Muscle layer of duodenum (tissue), 2 donors: ENCODE data around the gene ITGB1.

Experiments
- H3K27ac ChIP-seq: one replicate; pipeline ENCODE4 v1.7.0; 2013; ENCODE audit warnings: mild to moderate bottlenecking, low read length
- H3K27me3 ChIP-seq: one replicate; pipeline ENCODE4 v1.7.0; 2013; ENCODE audit warnings: low read depth, mild to moderate bottlenecking, control low read depth, low read length
- H3K36me3 ChIP-seq, 2 donors: one replicate each; pipeline ENCODE4 v1.7.0; 2013; ENCODE audit warnings: low read length in 2 of 2, control low read depth in 1 of 2, mild to moderate bottlenecking in 1 of 2; ENCODE audit not compliant: insufficient read depth in 2 of 2, control insufficient read depth in 1 of 2
- H3K4me1 ChIP-seq, 2 donors: one replicate each; pipeline ENCODE4 v1.7.0; 2013; ENCODE audit warnings: low read length in 2 of 2, mild to moderate bottlenecking in 2 of 2, control low read depth in 1 of 2, moderate library complexity in 1 of 2; ENCODE audit not compliant: insufficient read depth in 2 of 2, control insufficient read depth in 1 of 2
- H3K4me3 ChIP-seq, 2 donors: one replicate each; pipeline ENCODE4 v1.7.0; 2013; ENCODE audit warnings: low read length in 2 of 2, low read depth in 1 of 2, mild to moderate bottlenecking in 1 of 2
- H3K9me3 ChIP-seq, 2 donors: one replicate each; pipeline ENCODE4 v1.7.0; 2013; ENCODE audit warnings: low read length in 2 of 2, control low read depth in 1 of 2, mild to moderate bottlenecking in 1 of 2; ENCODE audit not compliant: control insufficient read depth in 1 of 2
- donor health status: healthy.

Gene ITGB1

DNA sequence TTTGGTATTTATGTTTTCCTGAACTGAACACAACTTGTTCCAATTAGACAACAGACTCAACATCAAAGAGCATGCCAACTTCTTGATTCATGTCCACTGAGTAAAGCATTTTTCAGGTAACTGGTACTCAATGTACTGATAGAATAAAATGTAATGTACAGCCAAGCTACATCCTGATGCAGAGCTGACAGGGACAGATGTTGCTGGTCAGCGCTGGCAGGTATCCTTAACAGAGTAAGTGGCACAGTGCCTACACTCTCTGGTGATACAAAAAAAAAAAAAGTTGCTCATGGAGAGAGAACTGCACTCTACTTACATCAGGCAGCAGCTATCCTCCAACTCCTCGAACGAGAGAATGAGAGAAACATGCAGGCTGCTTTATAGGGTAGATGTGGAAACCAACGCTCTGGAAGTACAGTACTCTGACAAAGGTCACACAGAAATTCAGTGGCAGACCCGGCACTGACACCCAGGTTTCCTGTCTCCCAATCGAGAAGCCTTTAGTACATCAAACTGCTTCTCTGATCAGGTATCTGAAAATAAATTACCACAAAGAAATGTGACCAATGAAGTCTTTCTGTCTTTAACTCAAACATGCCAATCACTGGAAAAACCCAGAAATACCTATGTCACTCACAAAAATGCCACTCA lies 4.6 kb downstream of the ITGB1 start:
- H3K9me3 ChIP-seq, result no peaks in the 10 kb centered on the region
- H3K27ac ChIP-seq, result peak overlapping the region; percentile 96
- H3K4me3 ChIP-seq, result peak overlapping the region; percentile 83 to 87
- H3K27me3 ChIP-seq, result no peaks in the 10 kb centered on the region
- peaks cover 0 to 4% of the 10 kb centered on the region in 2 donors for H3K36me3 ChIP-seq
- peaks cover 10 to 46% of the 10 kb centered on the region in 2 donors for H3K4me1 ChIP-seq

- H3K27me3 ChIP-seq, result no peaks in the 10 kb centered on the region
- peak overlapping the region in 1 of 2 donors; percentile 83 for H3K4me3 ChIP-seq
- no peaks in the 10 kb centered on the region for H3K9me3 ChIP-seq
- H3K4me1 ChIP-seq, result peaks cover 10 to 48% of the 10 kb centered on the region in 2 donors
- peaks cover 0 to 4% of the 10 kb centered on the region in 2 donors for H3K36me3 ChIP-seq
- H3K27ac ChIP-seq, result peak overlapping the region; percentile 6
Measured at GRCh38 chr10:32952541-32953276, 5.3 kb downstream of the ITGB1 start.

GRCh38 chr10:32952094-32952493 lies 5.9 kb downstream of the ITGB1 start:
- peaks cover 0 to 4% of the 10 kb centered on the region in 2 donors for H3K36me3 ChIP-seq
- no peaks in the 10 kb centered on the region for H3K27me3 ChIP-seq
- H3K4me3 ChIP-seq, result no peak overlapping the region
- H3K27ac ChIP-seq, result no peak overlapping the region
- peaks cover 10 to 48% of the 10 kb centered on the region in 2 donors for H3K4me1 ChIP-seq
- H3K9me3 ChIP-seq, result no peaks in the 10 kb centered on the region

- H3K4me3 ChIP-seq, result peak overlapping the region in 1 of 2 donors; percentile 19
- peaks cover 0 to 4% of the 10 kb centered on the region in 2 donors for H3K36me3 ChIP-seq
- H3K4me1 ChIP-seq, result peaks cover 10 to 51% of the 10 kb centered on the region in 2 donors
- no peaks in the 10 kb centered on the region for H3K27me3 ChIP-seq
- no peaks in the 10 kb centered on the region for H3K9me3 ChIP-seq
- H3K27ac ChIP-seq, result no peak overlapping the region
Measured at GRCh38 chr10:32951111-32951510, 6.9 kb downstream of the ITGB1 start.

- H3K9me3 ChIP-seq, result no peaks in the 10 kb centered on the region
- no peaks in the 10 kb centered on the region for H3K27me3 ChIP-seq
- peaks cover 0 to 4% of the 10 kb centered on the region in 2 donors for H3K36me3 ChIP-seq
- H3K27ac ChIP-seq, result peak overlapping the region; percentile 45
- peaks cover 10 to 51% of the 10 kb centered on the region in 2 donors for H3K4me1 ChIP-seq
- H3K4me3 ChIP-seq, result no peak overlapping the region
Measured at GRCh38 chr10:32950591-32951108, 7.4 kb downstream of the ITGB1 start.

DNA sequence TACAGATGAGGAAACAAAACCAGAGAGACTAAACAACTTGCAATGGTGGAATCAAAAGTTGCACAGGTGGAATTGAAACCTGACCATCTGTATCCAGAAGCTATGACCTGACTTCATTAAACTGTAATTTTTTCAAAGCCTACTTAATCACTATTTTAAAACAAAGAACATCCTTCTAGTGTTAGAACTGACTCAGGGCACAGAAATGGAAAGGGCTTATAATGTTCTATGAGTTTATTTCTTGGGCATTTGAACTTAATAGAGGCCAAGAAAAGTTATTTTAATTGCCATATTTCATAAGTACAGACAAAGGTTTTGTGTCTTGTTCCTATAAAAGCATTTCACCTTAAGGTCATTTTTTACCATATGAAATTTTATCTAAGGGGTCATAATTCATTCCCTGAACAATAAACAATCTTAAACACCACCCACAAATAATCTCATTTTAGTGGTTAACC lies 8.8 kb downstream of the ITGB1 start:
- no peaks in the 10 kb centered on the region for H3K9me3 ChIP-seq
- no peak overlapping the region for H3K4me3 ChIP-seq
- H3K36me3 ChIP-seq, result peaks cover 0 to 4% of the 10 kb centered on the region in 2 donors
- H3K4me1 ChIP-seq, result peaks cover 11 to 53% of the 10 kb centered on the region in 2 donors
- no peaks in the 10 kb centered on the region for H3K27me3 ChIP-seq
- no peak overlapping the region for H3K27ac ChIP-seq

- peaks cover 18 to 53% of the 10 kb centered on the region in 2 donors for H3K4me1 ChIP-seq
- H3K27ac ChIP-seq, result no peak overlapping the region
- no peaks in the 10 kb centered on the region for H3K27me3 ChIP-seq
- H3K36me3 ChIP-seq, result peaks cover 0 to 4% of the 10 kb centered on the region in 2 donors
- no peaks in the 10 kb centered on the region for H3K9me3 ChIP-seq
- H3K4me3 ChIP-seq, result no peak overlapping the region
Measured at GRCh38 chr10:32948451-32948850, 9.6 kb downstream of the ITGB1 start.

DNA sequence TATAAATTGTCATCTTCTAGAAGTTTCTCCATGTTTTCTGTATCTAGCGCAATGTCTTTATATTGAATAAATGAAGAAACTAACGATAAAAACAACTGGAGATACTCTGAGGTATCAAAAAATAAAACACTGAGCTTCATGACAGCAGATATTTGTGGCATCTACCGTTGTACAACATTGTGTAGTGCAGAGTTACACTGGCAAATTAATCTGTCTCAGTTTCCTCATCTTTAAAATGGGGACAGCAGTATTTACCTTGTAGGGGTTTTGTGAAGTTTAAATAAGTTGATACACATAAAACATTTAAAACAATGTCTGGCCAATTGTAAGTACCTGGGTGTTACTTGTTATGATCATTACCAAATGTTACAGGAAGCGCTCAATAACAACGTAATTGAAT lies 10.4 kb downstream of the ITGB1 start:
- Histone ChIP-seq H3K36me3 (no peaks in the 10 kb centered on the region), H3K9me3 (no peaks in the 10 kb centered on the region), H3K4me1 (peaks cover 18 to 55% of the 10 kb centered on the region in 2 donors), H3K4me3 (no peak overlapping the region), H3K27me3 (no peaks in the 10 kb centered on the region), H3K27ac (no peak overlapping the region)

DNA sequence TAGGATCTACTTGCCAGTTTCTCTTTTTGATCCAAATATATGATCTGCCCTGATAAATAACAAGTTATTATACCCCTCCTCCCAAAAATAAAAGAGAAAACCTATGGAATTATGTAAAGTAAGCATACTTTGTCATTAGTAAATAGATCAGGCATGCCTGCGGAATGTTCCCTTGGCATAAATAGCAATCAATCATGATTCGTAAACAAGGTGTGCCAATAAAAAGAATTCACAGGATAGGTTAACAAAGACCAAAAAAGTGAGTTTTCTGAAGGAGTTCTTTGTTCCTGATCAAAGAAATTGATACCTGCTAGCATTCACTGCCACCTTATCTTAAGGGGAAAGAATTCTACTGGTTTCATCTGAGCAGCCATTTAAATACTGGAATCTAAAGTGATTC lies 11.9 kb downstream of the ITGB1 start:
- Histone ChIP-seq H3K27me3 (no peaks in the 10 kb centered on the region), H3K4me3 (no peak overlapping the region), H3K9me3 (no peaks in the 10 kb centered on the region), H3K36me3 (no peaks in the 10 kb centered on the region), H3K4me1 (peaks cover 18 to 60% of the 10 kb centered on the region in 2 donors), H3K27ac (no peak overlapping the region)

DNA sequence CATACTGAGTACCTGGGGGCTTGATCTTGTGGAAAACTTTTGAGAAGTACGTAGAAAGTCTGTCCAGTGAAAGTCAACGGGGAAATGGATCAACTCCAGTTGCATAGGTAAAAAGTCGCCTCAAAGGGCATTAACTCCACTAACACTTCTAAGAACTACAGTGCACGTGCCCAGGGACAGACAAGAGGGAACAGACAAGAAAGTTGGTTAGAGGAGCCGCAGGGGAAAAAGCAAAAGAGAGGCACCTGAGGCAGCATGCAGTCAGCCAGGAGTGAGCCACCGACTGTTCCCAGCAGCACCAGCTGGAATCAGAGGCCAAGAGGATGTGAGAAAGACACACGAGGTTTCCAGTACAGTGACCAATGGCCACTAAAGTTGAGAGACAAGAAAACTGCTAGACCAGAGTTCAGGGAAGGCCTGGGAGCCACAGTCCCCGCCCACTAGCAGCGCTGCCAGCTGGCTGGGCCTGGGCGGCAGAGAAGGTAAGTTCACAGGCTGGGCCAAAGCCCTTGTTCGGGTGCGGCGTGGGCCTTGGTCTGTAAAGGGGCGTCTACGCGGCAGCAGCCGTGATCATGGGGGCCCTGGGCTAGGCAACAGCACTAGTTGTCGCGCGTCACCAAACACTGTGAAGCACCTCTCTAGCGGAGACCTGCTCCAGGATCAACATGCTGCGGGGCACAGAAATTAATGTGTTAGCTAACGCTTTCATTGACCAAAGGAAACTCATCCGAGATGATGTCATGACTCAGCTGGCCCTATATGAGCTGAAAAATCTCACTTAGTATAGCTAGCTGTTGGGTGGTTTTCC lies 14.0 kb downstream of the ITGB1 start:
- no peaks in the 10 kb centered on the region for H3K9me3 ChIP-seq
- H3K4me1 ChIP-seq, result peaks cover 12 to 64% of the 10 kb centered on the region in 2 donors
- H3K27ac ChIP-seq, result peak overlapping the region; percentile 12
- H3K36me3 ChIP-seq, result no peaks in the 10 kb centered on the region
- no peaks in the 10 kb centered on the region for H3K27me3 ChIP-seq
- peak overlapping the region in 1 of 2 donors; percentile 1 for H3K4me3 ChIP-seq

- Histone ChIP-seq H3K4me3 (peak overlapping the region in 1 of 2 donors; percentile 1), H3K27ac (no peak overlapping the region), H3K4me1 (peaks cover 15 to 66% of the 10 kb centered on the region in 2 donors)
Measured at GRCh38 chr10:32943395-32943794, 14.6 kb downstream of the ITGB1 start.

More at GRCh38 chr10:32943395-32943794, 14.6 kb downstream of the ITGB1 start:
- H3K27me3 ChIP-seq, result no peaks in the 10 kb centered on the region
- H3K36me3 ChIP-seq, result no peaks in the 10 kb centered on the region
- no peaks in the 10 kb centered on the region for H3K9me3 ChIP-seq
